WTC11 (cell line): ENCODE data around the gene ACTG2.

Source experiments
- AFF4 ChIP-seq: sonication (generic); formaldehyde crosslinking; IDR thresholded peaks from 2 replicates; pipeline ENCODE4 v1.8.1; 2023; ENCODE audit warnings: mild to moderate bottlenecking, missing genetic modification reagents, borderline replicate concordance
- CTCF ChIP-seq: fragments of 200-600 bp; IDR thresholded peaks from 2 replicates; pipeline ENCODE4 v1.8.0; 2022; ENCODE audit warnings: antibody characterized with exemption
- ETV6 ChIP-seq: sonication (generic); formaldehyde crosslinking; IDR thresholded peaks from 2 replicates; pipeline ENCODE4 v1.8.1; 2022; ENCODE audit warnings: mild to moderate bottlenecking, missing genetic modification reagents
- FOXP4 ChIP-seq: sonication (generic); formaldehyde crosslinking; IDR thresholded peaks from 2 replicates; pipeline ENCODE4 v1.8.0; 2022; ENCODE audit warnings: mild to moderate bottlenecking, missing genetic modification reagents
- JUN ChIP-seq: sonication (generic); formaldehyde crosslinking; IDR thresholded peaks from 2 replicates; pipeline ENCODE4 v1.8.0; 2023; ENCODE audit warnings: mild to moderate bottlenecking, missing genetic modification reagents
- NFYB ChIP-seq: sonication (generic); formaldehyde crosslinking; conservative IDR thresholded peaks from 2 replicates; pipeline ENCODE4 v1.8.0; 2022; ENCODE audit warnings: low read depth, missing genetic modification reagents
- USF2 ChIP-seq: sonication (generic); formaldehyde crosslinking; IDR thresholded peaks from 2 replicates; pipeline ENCODE4 v1.8.1; 2023; ENCODE audit warnings: mild to moderate bottlenecking, missing genetic modification reagents, moderate library complexity
- ZNF281 ChIP-seq: sonication (generic); formaldehyde crosslinking; IDR thresholded peaks from 2 replicates; pipeline ENCODE4 v1.8.0; 2023; ENCODE audit warnings: mild to moderate bottlenecking, missing genetic modification reagents

GRCh38 chr2:73907840-73908452 lies 15.1 kb downstream of the ACTG2 start:
- TF ChIP-seq ZNF281 (no peak), CTCF (no peak), ETV6 (CRISPR knock-in tag) (no peak), FOXP4 (CRISPR knock-in tag) (no peak), NFYB (CRISPR knock-in tag) (no peak), AFF4 (CRISPR knock-in tag) (no peak), JUN (no peak), USF2 (peak; percentile 85)
